GM21786 (cell line): ENCODE measurements around the gene NTF4.
"Not testable (repeated sequence)": the region's sequence is repeated elsewhere in the genome, so short reads cannot be mapped to it uniquely, and the experiment has no call there.

Experiments used
- ATAC-seq: cut with Tn5 transposase; IDR thresholded peaks from one replicate; pipeline ENCODE4 v1.9.1; 2021; ENCODE audit not compliant: unreplicated experiment

Gene NTF4

GRCh38 chr19:49057636-49058234 lies 6.9 kb downstream of the NTF4 start, which contains the start of gene CGB7:
TSS of gene CGB7 (minus strand) at chr19:49057749. CDS start at chr19:49055375, 2,374 bp downstream.
- no peak for ATAC-seq

GRCh38 chr19:49056902-49057596 lies 7.6 kb downstream of the NTF4 start:
- not testable (repeated sequence) for ATAC-seq

GRCh38 chr19:49056101-49056901 lies 8.3 kb downstream of the NTF4 start:
- no peak for ATAC-seq

- not testable (repeated sequence) for ATAC-seq
Observed at GRCh38 chr19:49050376-49051033, 14.1 kb downstream of the NTF4 start.

- ATAC-seq, result not testable (repeated sequence)
Observed at GRCh38 chr19:49049834-49050233, 14.8 kb downstream of the NTF4 start.

GRCh38 chr19:49049011-49049410 lies 15.6 kb downstream of the NTF4 start, which contains the start of gene CGB8:
TSS of gene CGB8 (minus strand) at chr19:49049111. CDS start at chr19:49048739, 372 bp downstream.
- not testable (repeated sequence) for ATAC-seq

- not testable (repeated sequence) for ATAC-seq
Observed at GRCh38 chr19:49043548-49043947, 21.1 kb downstream of the NTF4 start, which contains the start of gene CGB5. TSS of gene CGB5 (plus strand) at chr19:49043848. CDS start at chr19:49044210, 362 bp downstream.

- not testable (repeated sequence) for ATAC-seq
Observed at GRCh38 chr19:49042666-49043065, 22.0 kb downstream of the NTF4 start.

GRCh38 chr19:49042177-49042576 lies 22.4 kb downstream of the NTF4 start:
- no peak for ATAC-seq

- ATAC-seq, result not testable (repeated sequence)
Observed at GRCh38 chr19:49039736-49040135, 24.9 kb downstream of the NTF4 start.

GRCh38 chr19:49038557-49039276 lies 25.9 kb downstream of the NTF4 start:
- ATAC-seq, result not testable (repeated sequence)

- ATAC-seq, result not testable (repeated sequence)
Observed at GRCh38 chr19:49038111-49038510, 26.5 kb downstream of the NTF4 start.

GRCh38 chr19:49036815-49037214 lies 27.8 kb downstream of the NTF4 start, which contains the start of gene CGB1:
TSS of gene CGB1 (minus strand) at chr19:49036895. CDS start at chr19:49036711, 184 bp downstream.
- not testable (repeated sequence) for ATAC-seq

GRCh38 chr19:49031642-49032301 lies 32.8 kb downstream of the NTF4 start, which contains the start of gene CGB2:
TSS of gene CGB2 (plus strand) at chr19:49031890. CDS start at chr19:49032096, 206 bp downstream.
- ATAC-seq, result not testable (repeated sequence)

GRCh38 chr19:49030323-49030722 lies 34.3 kb downstream of the NTF4 start:
- not testable (repeated sequence) for ATAC-seq

GRCh38 chr19:49029749-49030148 lies 34.9 kb downstream of the NTF4 start:
- not testable (repeated sequence) for ATAC-seq

GRCh38 chr19:49028686-49029085 lies 35.9 kb downstream of the NTF4 start:
- not testable (repeated sequence) for ATAC-seq

GRCh38 chr19:49025599-49025998 lies 39.0 kb downstream of the NTF4 start:
- ATAC-seq, result not testable (repeated sequence)

GRCh38 chr19:49025088-49025487 lies 39.5 kb downstream of the NTF4 start:
- not testable (repeated sequence) for ATAC-seq
